Astrocyte (in vitro differentiated cells and primary cell): ENCODE data around the gene MANEA.
"Not testable (repeated sequence)": the region's sequence is repeated elsewhere in the genome, so short reads cannot be mapped to it uniquely, and the experiment has no call there.

Experiments
- CTCF ChIP-seq: IDR thresholded peaks from 2 replicates; pipeline ENCODE4 v1.5.1; 2011; ENCODE audit warnings: low read depth, mild to moderate bottlenecking, inconsistent platforms, low read length, moderate library complexity; ENCODE audit not compliant: insufficient read depth
- EZH2 ChIP-seq: IDR thresholded peaks from 2 replicates; pipeline ENCODE4 v1.6.1; 2012; ENCODE audit warnings: mild to moderate bottlenecking, low read length, inconsistent platforms; ENCODE audit not compliant: insufficient read depth

DNA sequence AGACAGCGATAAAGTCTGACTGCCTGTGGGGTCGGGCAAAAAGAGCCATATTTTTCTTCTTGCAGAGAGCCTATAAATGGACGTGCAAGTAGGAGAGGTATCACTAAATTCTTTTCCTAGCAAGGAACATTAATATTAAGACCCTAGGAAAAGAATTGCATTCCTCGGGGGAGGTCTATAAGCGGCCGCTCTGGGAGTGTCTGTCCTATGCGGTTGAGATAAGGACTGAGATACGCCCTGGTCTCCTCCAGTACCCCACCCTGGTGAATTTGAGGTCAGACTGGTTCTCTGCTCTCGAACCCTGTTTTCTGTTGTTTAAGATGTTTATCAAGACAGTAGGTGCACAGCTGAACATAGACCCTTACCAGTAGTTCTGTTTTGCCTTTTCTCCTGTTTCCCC is 6.9 kb downstream of the MANEA start:
- TF ChIP-seq CTCF, EZH2: not testable (repeated sequence)
